Calu3 (cell line): ENCODE measurements around the gene NES. TPM values are rescaled to one million over a fixed set of nuclear protein-coding genes. Genes with fewer than 3 reads are reported as not detected.

Experiments
- BruUV-seq: library from RNA; stranded (reverse); fragments of 400-500 nt; replicated peaks from 2 replicates; lab custom pipeline; 2021; lab: Mats Ljungman, UMichigan
- CTCF ChIA-PET: fragments of 300-600 bp; sonication (Branson Sonifier 250); formaldehyde crosslinking; loops from one replicate; lab custom pipeline; 2022; ENCODE audit warnings: antibody characterized with exemption; lab: Charles Lee
- DNase-seq: peaks from one replicate; pipeline ENCODE4 v3.0.0; 2022
- H3K27ac Mint-ChIP-seq: one replicate; pipeline ENCODE4 v1.8.0; 2022; ENCODE audit warnings: mixed read lengths; ENCODE audit not compliant: unreplicated experiment
- H3K27me3 Mint-ChIP-seq: one replicate; pipeline ENCODE4 v1.8.0; 2022; ENCODE audit warnings: mixed read lengths; ENCODE audit not compliant: unreplicated experiment
- H3K36me3 Mint-ChIP-seq: one replicate; pipeline ENCODE4 v1.8.0; 2022; ENCODE audit warnings: mild to moderate bottlenecking, moderate library complexity, mixed read lengths; ENCODE audit not compliant: insufficient read depth, unreplicated experiment
- H3K4me1 Mint-ChIP-seq: one replicate; pipeline ENCODE4 v1.8.0; 2022; ENCODE audit warnings: mild to moderate bottlenecking, low read depth, mixed read lengths; ENCODE audit not compliant: unreplicated experiment
- H3K4me3 Mint-ChIP-seq: one replicate; pipeline ENCODE4 v1.8.0; 2022; ENCODE audit warnings: mild to moderate bottlenecking, low read depth, moderate library complexity, mixed read lengths; ENCODE audit not compliant: unreplicated experiment
- H3K9me3 Mint-ChIP-seq: one replicate; pipeline ENCODE4 v1.8.0; 2022; ENCODE audit warnings: low read depth, mixed read lengths; ENCODE audit not compliant: unreplicated experiment
- CTCF ChIP-seq: fragments of 200-600 bp; IDR thresholded peaks from one replicate; pipeline ENCODE4 v1.8.0; 2022; ENCODE audit warnings: antibody characterized with exemption; ENCODE audit not compliant: unreplicated experiment
- intact Hi-C: fragments of 100-400 bp; cut with micrococcal nuclease; formaldehyde crosslinking; loops from one replicate; pipeline ENCODE4 v1.10.0; 2022; ENCODE audit not compliant: unreplicated experiment
- total RNA-seq: library from RNA; stranded (reverse); gene quantifications from 2 replicates; pipeline ENCODE4 v1.2.3, GENCODE V29; 2022

NES gene
- total RNA-seq, 1 experiment from 2014 or later = 7.4 TPM

GRCh38 chr1:156659988-156660751 lies 17.0 kb downstream of the NES start:
- BruUV-seq = no TSS peak
- Mint-ChIP-seq H3K36me3 (peaks cover 53% of the 10 kb centered on the region), H3K27me3 (no peaks in the 10 kb centered on the region), H3K9me3 (no peaks in the 10 kb centered on the region), H3K4me3 (peak overlapping the region; percentile 87), H3K4me1 (peaks cover 77% of the 10 kb centered on the region), H3K27ac (peak overlapping the region; percentile 88)
- DNase-seq = peak; percentile 99
- peak; percentile 98 for TF ChIP-seq CTCF
- CTCF ChIA-PET = interaction anchor here (0.6 to 3.7 kb wide), 13 partner anchors 8 to 200 kb away, joined by 3 to 45 read pairs (median 7); partner anchors contain the start of genes CRABP2, HAPLN2, METTL25B and NES
- intact Hi-C loops = loop anchor here (1.0 kb wide), 1 partner anchor 18 kb away; no protein-coding TSS in a partner anchor

- DNase-seq = no peak
- no peak for TF ChIP-seq CTCF
- Mint-ChIP-seq H3K9me3 (no peaks in the 10 kb centered on the region), H3K4me1 (peaks cover 76% of the 10 kb centered on the region), H3K27ac (peak overlapping the region; percentile 88), H3K4me3 (peak overlapping the region; percentile 87), H3K36me3 (peaks cover 53% of the 10 kb centered on the region), H3K27me3 (no peaks in the 10 kb centered on the region)
- BruUV-seq = no TSS peak
- CTCF ChIA-PET = interaction anchor here (0.9 to 3.7 kb wide), 5 partner anchors 17 to 66 kb away, joined by 3 to 45 read pairs (median 9); partner anchors contain the start of genes CRABP2 and NES
- intact Hi-C loops = no loop called here
Observed at GRCh38 chr1:156659661-156659987, 17.6 kb downstream of the NES start.

GRCh38 chr1:156658945-156659574 lies 18.1 kb downstream of the NES start:
- no peaks in the 10 kb centered on the region for H3K9me3 Mint-ChIP-seq
- BruUV-seq = no TSS peak

More at GRCh38 chr1:156658945-156659574, 18.1 kb downstream of the NES start:
- Mint-ChIP-seq H3K4me3 (peak overlapping the region; percentile 87), H3K27ac (peak overlapping the region; percentile 88), H3K36me3 (peaks cover 53% of the 10 kb centered on the region), H3K4me1 (peaks cover 72% of the 10 kb centered on the region), H3K27me3 (no peaks in the 10 kb centered on the region)
- TF ChIP-seq CTCF = no peak
- CTCF ChIA-PET = interaction anchor here (0.9 to 3.7 kb wide), 6 partner anchors 17 to 67 kb away, joined by 3 to 45 read pairs (median 8); partner anchors contain the start of genes CRABP2 and NES
- no peak for DNase-seq
- intact Hi-C loops = no loop called here
